Neural cell (in vitro differentiated cells): ENCODE measurements around the gene PLA2G6. TPM values are rescaled to one million over a fixed set of nuclear protein-coding genes. Genes with fewer than 3 reads are reported as not detected.

Experiments used
- H2AFZ ChIP-seq: fragments of 200-600, 300-800 bp; sonication (generic), shearing (Covaris generic); 2 replicates; pipeline ENCODE4 v1.6.0; 2014; ENCODE audit warnings: low read depth, mild to moderate bottlenecking, antibody characterized with exemption, low read length, moderate library complexity
- H3F3A ChIP-seq: fragments of 200-600 bp; shearing (Covaris generic); 2 replicates; pipeline ENCODE4 v1.6.1; 2016; ENCODE audit warnings: mild to moderate bottlenecking, moderate library complexity, mixed read lengths, antibody characterized with exemption, low read length; ENCODE audit not compliant: insufficient read depth, poor library complexity, severe bottlenecking
- H3K27ac ChIP-seq: fragments of 200-600, 300-800 bp; sonication (generic), shearing (Covaris generic); 2 replicates; pipeline ENCODE4 v1.5.1; 2014; ENCODE audit warnings: mild to moderate bottlenecking, low read length, moderate library complexity
- H3K27me3 ChIP-seq: fragments of 300-800, 200-600 bp; sonication (generic), shearing (Covaris generic); 2 replicates; pipeline ENCODE4 v1.6.0; 2014; ENCODE audit warnings: mild to moderate bottlenecking, low read depth, low read length, moderate library complexity; ENCODE audit not compliant: insufficient read depth
- H3K36me3 ChIP-seq: fragments of 300-800, 200-600 bp; sonication (generic), shearing (Covaris generic); 2 replicates; pipeline ENCODE4 v1.5.1; 2014; ENCODE audit warnings: mild to moderate bottlenecking, antibody characterized with exemption, low read length, moderate library complexity; ENCODE audit not compliant: insufficient read depth
- H3K4me2 ChIP-seq: fragments of 300-800, 200-600 bp; sonication (generic), shearing (Covaris generic); 2 replicates; pipeline ENCODE4 v1.6.0; 2014; ENCODE audit warnings: mild to moderate bottlenecking, low read length
- H3K4me3 ChIP-seq: fragments of 300-800, 200-600 bp; sonication (generic), shearing (Covaris generic); 2 replicates; pipeline ENCODE4 v1.5.1; 2014; ENCODE audit warnings: mild to moderate bottlenecking, low read length, moderate library complexity
- H3K79me2 ChIP-seq: fragments of 200-600 bp; shearing (Covaris generic); replicated peaks from 2 replicates; pipeline ENCODE4 v1.6.0; 2014; ENCODE audit warnings: mild to moderate bottlenecking, low read length, moderate library complexity; ENCODE audit not compliant: insufficient read depth
- H3K9ac ChIP-seq: fragments of 300-800, 200-600 bp; sonication (generic), shearing (Covaris generic); 2 replicates; pipeline ENCODE4 v1.6.1; 2016; ENCODE audit warnings: mild to moderate bottlenecking, low read length, mixed read lengths
- H3K9me2 ChIP-seq: fragments of 200-600 bp; shearing (Covaris generic); 2 replicates; pipeline ENCODE4 v1.6.1; 2016; ENCODE audit warnings: mild to moderate bottlenecking, low read length, mixed read lengths; ENCODE audit not compliant: insufficient read depth
- H3K9me3 ChIP-seq: fragments of 200-600, 300-800 bp; sonication (generic), shearing (Covaris generic); 2 replicates; pipeline ENCODE4 v1.6.1; 2016; ENCODE audit warnings: mild to moderate bottlenecking, mixed run types, low read length, moderate library complexity, mixed read lengths
- H4K20me1 ChIP-seq: fragments of 200-600 bp; shearing (Covaris generic); 2 replicates; pipeline ENCODE4 v1.6.1; 2016; ENCODE audit warnings: mild to moderate bottlenecking, mixed run types; ENCODE audit not compliant: insufficient read depth
- EP300 ChIP-seq: fragments of 450-650 bp; conservative IDR thresholded peaks from 2 replicates; pipeline ENCODE4 v1.6.1; 2014; ENCODE audit warnings: antibody characterized with exemption, mild to moderate bottlenecking, moderate library complexity; ENCODE audit not compliant: poor library complexity, severe bottlenecking
- EZH2 ChIP-seq: fragments of 200-600, 300-800 bp; shearing (Covaris generic), sonication (generic); IDR thresholded peaks from 2 replicates; pipeline ENCODE4 v1.6.1; 2014; ENCODE audit warnings: antibody characterized with exemption, low read length, borderline replicate concordance, mild to moderate bottlenecking; ENCODE audit not compliant: insufficient read depth, poor library complexity, severe bottlenecking
- MXI1 ChIP-seq: fragments of 450-650 bp; conservative IDR thresholded peaks from 2 replicates; pipeline ENCODE4 v1.6.1; 2014; ENCODE audit warnings: antibody characterized with exemption, mild to moderate bottlenecking; ENCODE audit not compliant: poor library complexity, severe bottlenecking
- POLR2AphosphoS5 ChIP-seq: IDR thresholded peaks from 2 replicates; pipeline ENCODE4 v1.6.1; 2012
- RAD21 ChIP-seq: fragments of 450-650 bp; conservative IDR thresholded peaks from 2 replicates; pipeline ENCODE4 v1.6.1; 2014; ENCODE audit warnings: antibody characterized with exemption, mild to moderate bottlenecking, moderate library complexity
- SMC3 ChIP-seq: fragments of 450-650 bp; conservative IDR thresholded peaks from 2 replicates; pipeline ENCODE4 v1.6.1; 2014; ENCODE audit warnings: antibody characterized with exemption, mild to moderate bottlenecking, moderate library complexity; ENCODE audit not compliant: poor library complexity
- TAF1 ChIP-seq: IDR thresholded peaks from 2 replicates; pipeline ENCODE4 v1.6.1; 2012; ENCODE audit warnings: low read depth
- polyA plus RNA-seq: library from polyadenylated mRNA; depleted of rRNA; stranded (reverse); fragments of >200 nt; gene quantifications from 2 replicates; pipeline ENCODE4 v1.2.3, GENCODE V29; 2014
- TF ChIP-seq, protein P1 (sequence below): IDR thresholded peaks from 2 replicates; pipeline ENCODE4 v1.6.1; 2012; ENCODE audit warnings: borderline replicate concordance
- TF ChIP-seq, protein P2 (sequence below): fragments of 450-650 bp; IDR thresholded peaks from 2 replicates; pipeline ENCODE4 v1.5.1; 2014; ENCODE audit warnings: antibody characterized with exemption, mild to moderate bottlenecking, moderate library complexity; ENCODE audit not compliant: poor library complexity, severe bottlenecking

The PLA2G6 gene
- polyA plus RNA-seq, 1 donor from 2014 or later, result 18.5 TPM

- Histone ChIP-seq H3F3A (no peaks in the 10 kb centered on the region), H3K9me2 (no peaks in the 10 kb centered on the region), H3K4me3 (no peak within 1 kb of the TSS), H2AFZ (no peak within 1 kb of the TSS), H3K4me2 (no peak within 1 kb of the TSS), H3K36me3 (no peaks in the 10 kb centered on the region), H3K9ac (no peak within 1 kb of the TSS), H3K27me3 (peaks cover 16% of the 10 kb centered on the region), H4K20me1 (no peaks in the 10 kb centered on the region), H3K27ac (no peak within 1 kb of the TSS), H3K9me3 (no peaks in the 10 kb centered on the region), H3K79me2 (no peaks in the 10 kb centered on the region)
- TF ChIP-seq POLR2AphosphoS5, result no peak
- TF ChIP-seq, protein P1, sequence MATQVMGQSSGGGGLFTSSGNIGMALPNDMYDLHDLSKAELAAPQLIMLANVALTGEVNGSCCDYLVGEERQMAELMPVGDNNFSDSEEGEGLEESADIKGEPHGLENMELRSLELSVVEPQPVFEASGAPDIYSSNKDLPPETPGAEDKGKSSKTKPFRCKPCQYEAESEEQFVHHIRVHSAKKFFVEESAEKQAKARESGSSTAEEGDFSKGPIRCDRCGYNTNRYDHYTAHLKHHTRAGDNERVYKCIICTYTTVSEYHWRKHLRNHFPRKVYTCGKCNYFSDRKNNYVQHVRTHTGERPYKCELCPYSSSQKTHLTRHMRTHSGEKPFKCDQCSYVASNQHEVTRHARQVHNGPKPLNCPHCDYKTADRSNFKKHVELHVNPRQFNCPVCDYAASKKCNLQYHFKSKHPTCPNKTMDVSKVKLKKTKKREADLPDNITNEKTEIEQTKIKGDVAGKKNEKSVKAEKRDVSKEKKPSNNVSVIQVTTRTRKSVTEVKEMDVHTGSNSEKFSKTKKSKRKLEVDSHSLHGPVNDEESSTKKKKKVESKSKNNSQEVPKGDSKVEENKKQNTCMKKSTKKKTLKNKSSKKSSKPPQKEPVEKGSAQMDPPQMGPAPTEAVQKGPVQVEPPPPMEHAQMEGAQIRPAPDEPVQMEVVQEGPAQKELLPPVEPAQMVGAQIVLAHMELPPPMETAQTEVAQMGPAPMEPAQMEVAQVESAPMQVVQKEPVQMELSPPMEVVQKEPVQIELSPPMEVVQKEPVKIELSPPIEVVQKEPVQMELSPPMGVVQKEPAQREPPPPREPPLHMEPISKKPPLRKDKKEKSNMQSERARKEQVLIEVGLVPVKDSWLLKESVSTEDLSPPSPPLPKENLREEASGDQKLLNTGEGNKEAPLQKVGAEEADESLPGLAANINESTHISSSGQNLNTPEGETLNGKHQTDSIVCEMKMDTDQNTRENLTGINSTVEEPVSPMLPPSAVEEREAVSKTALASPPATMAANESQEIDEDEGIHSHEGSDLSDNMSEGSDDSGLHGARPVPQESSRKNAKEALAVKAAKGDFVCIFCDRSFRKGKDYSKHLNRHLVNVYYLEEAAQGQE, result no peak
- no peak for TF ChIP-seq MXI1
- TF ChIP-seq EZH2, result no peak
- no peak for TF ChIP-seq SMC3
- TF ChIP-seq RAD21, result no peak
- TF ChIP-seq, protein P2, sequence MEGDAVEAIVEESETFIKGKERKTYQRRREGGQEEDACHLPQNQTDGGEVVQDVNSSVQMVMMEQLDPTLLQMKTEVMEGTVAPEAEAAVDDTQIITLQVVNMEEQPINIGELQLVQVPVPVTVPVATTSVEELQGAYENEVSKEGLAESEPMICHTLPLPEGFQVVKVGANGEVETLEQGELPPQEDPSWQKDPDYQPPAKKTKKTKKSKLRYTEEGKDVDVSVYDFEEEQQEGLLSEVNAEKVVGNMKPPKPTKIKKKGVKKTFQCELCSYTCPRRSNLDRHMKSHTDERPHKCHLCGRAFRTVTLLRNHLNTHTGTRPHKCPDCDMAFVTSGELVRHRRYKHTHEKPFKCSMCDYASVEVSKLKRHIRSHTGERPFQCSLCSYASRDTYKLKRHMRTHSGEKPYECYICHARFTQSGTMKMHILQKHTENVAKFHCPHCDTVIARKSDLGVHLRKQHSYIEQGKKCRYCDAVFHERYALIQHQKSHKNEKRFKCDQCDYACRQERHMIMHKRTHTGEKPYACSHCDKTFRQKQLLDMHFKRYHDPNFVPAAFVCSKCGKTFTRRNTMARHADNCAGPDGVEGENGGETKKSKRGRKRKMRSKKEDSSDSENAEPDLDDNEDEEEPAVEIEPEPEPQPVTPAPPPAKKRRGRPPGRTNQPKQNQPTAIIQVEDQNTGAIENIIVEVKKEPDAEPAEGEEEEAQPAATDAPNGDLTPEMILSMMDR, result no peak
- no peak for TF ChIP-seq TAF1
- TF ChIP-seq EP300, result no peak
Measured at GRCh38 chr22:38083931-38084631, 97.5 kb downstream of the PLA2G6 start, which contains the start of gene SLC16A8. Gene SLC16A8, minus strand, starts transcription at chr22:38084184. Its CDS starts 1,311 bp downstream, at chr22:38082873.

DNA sequence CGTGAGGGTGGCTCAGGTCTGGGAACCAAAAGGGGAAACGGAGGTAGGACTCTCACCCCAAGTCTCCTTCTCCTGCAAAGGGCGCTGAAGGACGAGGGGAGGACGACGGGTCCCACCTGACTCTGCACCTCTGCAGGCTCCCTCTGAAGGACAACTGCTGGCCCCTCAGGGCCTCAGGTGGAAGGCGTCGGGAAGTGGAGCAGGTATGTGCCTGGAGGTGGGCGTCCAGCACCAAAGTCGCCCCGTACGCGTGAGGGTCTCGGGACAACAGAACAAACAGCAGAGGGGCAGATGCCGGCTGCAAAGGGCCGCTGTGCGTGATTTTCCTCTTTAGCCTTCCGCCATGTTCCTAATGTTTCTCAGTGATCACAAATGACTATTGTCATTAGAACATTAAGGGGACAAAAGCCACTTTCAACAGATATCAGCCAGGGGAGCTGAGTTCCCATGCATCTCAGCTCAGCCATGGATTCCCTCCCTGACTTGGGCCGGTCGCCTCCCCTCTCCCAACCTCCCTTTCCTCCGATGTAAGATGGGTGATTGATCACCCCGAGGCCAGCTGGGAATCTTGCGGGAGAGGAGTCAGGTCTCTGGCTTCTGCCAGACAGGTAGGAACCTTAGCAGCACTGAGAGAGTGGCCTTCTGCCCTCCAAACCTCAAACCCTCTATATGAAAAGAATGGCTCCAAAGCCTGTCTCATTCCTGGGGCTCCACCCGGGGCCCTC lies 98.5 kb downstream of the PLA2G6 start:
- H3K9me3 ChIP-seq, result no peaks in the 10 kb centered on the region
- TF ChIP-seq MXI1 (no peak), RAD21 (no peak), TAF1 (no peak), POLR2AphosphoS5 (no peak), SMC3 (no peak), EZH2 (no peak), EP300 (no peak)
- TF ChIP-seq, protein P2, result no peak
- TF ChIP-seq, protein P1, result no peak
- H4K20me1 ChIP-seq, result no peaks in the 10 kb centered on the region
- H3K79me2 ChIP-seq, result no peaks in the 10 kb centered on the region
- H3K27ac ChIP-seq, result no peak overlapping the region
- H3K27me3 ChIP-seq, result peaks cover 16% of the 10 kb centered on the region
- no peaks in the 10 kb centered on the region for H3K9me2 ChIP-seq
- no peak overlapping the region for H3K4me3 ChIP-seq
- no peaks in the 10 kb centered on the region for H3K36me3 ChIP-seq
- no peaks in the 10 kb centered on the region for H3F3A ChIP-seq
- H3K4me2 ChIP-seq, result no peak overlapping the region
- no peak overlapping the region for H3K9ac ChIP-seq
- H2AFZ ChIP-seq, result no peak overlapping the region
